ENCODE results near the gene LHFPL2. TPM values are rescaled to one million over a fixed set of nuclear protein-coding genes. Genes with fewer than 3 reads are reported as not detected.

The LHFPL2 gene
- polyA plus RNA-seq, 3 donors, result 3.7 to 11.6 (median 7.3) TPM

GRCh38 chr5:78618303-78618702 is 30.3 kb downstream of the LHFPL2 start:
- no peak overlapping the region for H3K27ac ChIP-seq (ENCODE audit: low read depth in 1 of 2, low read length in 2 of 2)
- no peaks in the 10 kb centered on the region for H3K79me2 ChIP-seq (ENCODE audit: insufficient read depth, low read length)
- no peaks in the 10 kb centered on the region for H3K36me3 ChIP-seq (replicated peaks in 1 of 2; ENCODE audit: control insufficient read depth in 1 of 2, insufficient read depth in 2 of 2, low read length in 2 of 2)
- WGBS (ENCODE audit: insufficient coverage), result 100% methylated on average over 5 of the region's 10 CpGs
- DNase-seq, result no peak
- no peaks in the 10 kb centered on the region for H3K4me1 ChIP-seq (ENCODE audit: control insufficient read depth in 1 of 2, insufficient read depth in 2 of 2, low read length in 2 of 2)
- H3K4me2 ChIP-seq (replicated peaks; ENCODE audit: extremely low read depth, low read length, poor library complexity, severe bottlenecking), result no peak overlapping the region
- H3K4me3 Mint-ChIP-seq, result no peak overlapping the region
- intact Hi-C loops (cut with micrococcal nuclease), result no loop called here
- H3K9ac ChIP-seq (ENCODE audit: insufficient read depth, low read length, poor library complexity, severe bottlenecking), result no peak overlapping the region
- H3K4me1 Mint-ChIP-seq, result peaks cover 7% of the 10 kb centered on the region
- no peaks in the 10 kb centered on the region for H4K20me1 ChIP-seq (ENCODE audit: insufficient read depth, low read length)
- peaks cover 0 to 4% of the 10 kb centered on the region in 2 donors for H3K9me3 ChIP-seq (replicated peaks in 1 of 2; ENCODE audit: control insufficient read depth in 1 of 2, insufficient read depth in 1 of 2, low read length in 2 of 2)
- no peak overlapping the region for H3K4me3 ChIP-seq (replicated peaks in 1 of 3; ENCODE audit: low read depth in 2 of 3, low read length in 3 of 3)
- no peaks in the 10 kb centered on the region for H3K27me3 ChIP-seq (ENCODE audit: control insufficient read depth in 2 of 2, insufficient read depth in 2 of 2, low read length in 2 of 2)
- TF ChIP-seq CTCF (IDR thresholded peaks at IDR 0.05), result no peak
- no peaks in the 10 kb centered on the region for H3K36me3 Mint-ChIP-seq
- H2AFZ ChIP-seq (ENCODE audit: insufficient read depth, low read depth, low read length, poor library complexity, severe bottlenecking), result no peak overlapping the region
- no peak overlapping the region for H3K27ac Mint-ChIP-seq
- peaks cover 0 to 16% (median 9%) of the 10 kb centered on the region in 3 donors for H3K27me3 Mint-ChIP-seq (ENCODE audit: low read depth in 3 of 3)
- H3K9me3 Mint-ChIP-seq, result peaks cover 2 to 16% (median 7%) of the 10 kb centered on the region in 7 donors

GRCh38 chr5:78615697-78616096 is 32.9 kb downstream of the LHFPL2 start:
- Histone ChIP-seq H3K27me3 (ENCODE audit: control insufficient read depth in 2 of 2, insufficient read depth in 2 of 2, low read length in 2 of 2) (no peaks in the 10 kb centered on the region), H3K4me2 (replicated peaks; ENCODE audit: extremely low read depth, low read length, poor library complexity, severe bottlenecking) (no peak overlapping the region), H3K9ac (ENCODE audit: insufficient read depth, low read length, poor library complexity, severe bottlenecking) (no peak overlapping the region), H3K9me3 (replicated peaks in 1 of 2; ENCODE audit: control insufficient read depth in 1 of 2, insufficient read depth in 1 of 2, low read length in 2 of 2) (peaks cover 0 to 4% of the 10 kb centered on the region in 2 donors), H3K36me3 (replicated peaks in 1 of 2; ENCODE audit: control insufficient read depth in 1 of 2, insufficient read depth in 2 of 2, low read length in 2 of 2) (no peaks in the 10 kb centered on the region), H4K20me1 (ENCODE audit: insufficient read depth, low read length) (no peaks in the 10 kb centered on the region), H2AFZ (ENCODE audit: insufficient read depth, low read depth, low read length, poor library complexity, severe bottlenecking) (no peak overlapping the region), H3K4me3 (replicated peaks in 1 of 3; ENCODE audit: low read depth in 2 of 3, low read length in 3 of 3) (no peak overlapping the region), H3K79me2 (ENCODE audit: insufficient read depth, low read length) (no peaks in the 10 kb centered on the region), H3K4me1 (ENCODE audit: control insufficient read depth in 1 of 2, insufficient read depth in 2 of 2, low read length in 2 of 2) (no peaks in the 10 kb centered on the region), H3K27ac (ENCODE audit: low read depth in 1 of 2, low read length in 2 of 2) (no peak overlapping the region)
- DNase-seq, result no peak
- intact Hi-C loops (cut with micrococcal nuclease), result no loop called here
- H3K9me3 Mint-ChIP-seq, result peaks cover 2 to 15% (median 7%) of the 10 kb centered on the region in 7 donors
- no peak for TF ChIP-seq CTCF (IDR thresholded peaks at IDR 0.05)
- H3K27me3 Mint-ChIP-seq (ENCODE audit: low read depth in 3 of 3), result peaks cover 0 to 14% (median 9%) of the 10 kb centered on the region in 3 donors
- WGBS (ENCODE audit: insufficient coverage), result no CpG with 5 or more reads among the region's 1 CpG
- peak overlapping the region in 1 of 2 donors; percentile 36 for H3K4me3 Mint-ChIP-seq
- no peak overlapping the region for H3K27ac Mint-ChIP-seq
- no peaks in the 10 kb centered on the region for H3K36me3 Mint-ChIP-seq
- H3K4me1 Mint-ChIP-seq, result no peaks in the 10 kb centered on the region

All from CD14-positive monocyte (primary cell).